ENCODE results near the gene NRDC. TPM values are rescaled to one million over a fixed set of nuclear protein-coding genes. Genes with fewer than 3 reads are reported as not detected.

NRDC gene
- total RNA-seq, 3 donors from 2014 or later = 90.6 to 103 (median 97.5) TPM

GRCh38 chr1:51910221-51911000 lies 31.9 kb upstream of the NRDC start:
- DNase-seq (ENCODE audit: low spot score in 2 of 2) = no peak
- no peaks in the 10 kb centered on the region for H3K36me3 ChIP-seq
- no peaks in the 10 kb centered on the region for H3K9me3 ChIP-seq
- no peaks in the 10 kb centered on the region for H3K4me1 ChIP-seq
- intact Hi-C loops (cut with DNase I; ENCODE audit: low total_unique reads) = no loop called here
- H3K27ac ChIP-seq = no peak overlapping the region
- TF ChIP-seq POLR2A (IDR thresholded peaks at IDR 0.05) (no peak), CTCF (IDR thresholded peaks at IDR 0.05) (no peak), POLR2AphosphoS5 (IDR thresholded peaks at IDR 0.05) (no peak)
- no peak overlapping the region for H3K4me3 ChIP-seq
- H3K27me3 ChIP-seq = peaks cover 0 to 17% of the 10 kb centered on the region in 2 donors

GRCh38 chr1:51908499-51908898 lies 30.0 kb upstream of the NRDC start:
- no peak for DNase-seq (ENCODE audit: low spot score in 2 of 2)
- Histone ChIP-seq H3K27ac (no peak overlapping the region), H3K9me3 (no peaks in the 10 kb centered on the region), H3K4me1 (no peaks in the 10 kb centered on the region), H3K4me3 (no peak overlapping the region), H3K36me3 (no peaks in the 10 kb centered on the region), H3K27me3 (peaks cover 0 to 18% of the 10 kb centered on the region in 2 donors)
- intact Hi-C loops (cut with DNase I; ENCODE audit: low total_unique reads) = no loop called here
- TF ChIP-seq CTCF (IDR thresholded peaks at IDR 0.05) = no peak
- TF ChIP-seq POLR2A (IDR thresholded peaks at IDR 0.05) = no peak
- TF ChIP-seq POLR2AphosphoS5 (IDR thresholded peaks at IDR 0.05) = no peak

GRCh38 chr1:51907079-51907702 lies 28.7 kb upstream of the NRDC start:
- Histone ChIP-seq H3K27me3 (peaks cover 0 to 18% of the 10 kb centered on the region in 2 donors), H3K27ac (no peak overlapping the region), H3K4me3 (no peak overlapping the region), H3K9me3 (no peaks in the 10 kb centered on the region), H3K4me1 (no peaks in the 10 kb centered on the region), H3K36me3 (no peaks in the 10 kb centered on the region)
- no peak for DNase-seq (ENCODE audit: low spot score in 2 of 2)
- TF ChIP-seq POLR2AphosphoS5 (IDR thresholded peaks at IDR 0.05) = no peak
- TF ChIP-seq CTCF (IDR thresholded peaks at IDR 0.05) = no peak
- TF ChIP-seq POLR2A (IDR thresholded peaks at IDR 0.05) = no peak
- intact Hi-C loops (cut with DNase I; ENCODE audit: low total_unique reads) = no loop called here

GRCh38 chr1:51906306-51907078 lies 28.0 kb upstream of the NRDC start:
- TF ChIP-seq CTCF (IDR thresholded peaks at IDR 0.05) = no peak
- no peak for TF ChIP-seq POLR2AphosphoS5 (IDR thresholded peaks at IDR 0.05)
- no peak for TF ChIP-seq POLR2A (IDR thresholded peaks at IDR 0.05)

More at GRCh38 chr1:51906306-51907078, 28.0 kb upstream of the NRDC start:
- Histone ChIP-seq H3K9me3 (no peaks in the 10 kb centered on the region), H3K36me3 (no peaks in the 10 kb centered on the region), H3K27me3 (peaks cover 0 to 18% of the 10 kb centered on the region in 2 donors), H3K27ac (no peak overlapping the region), H3K4me3 (no peak overlapping the region), H3K4me1 (no peaks in the 10 kb centered on the region)
- intact Hi-C loops (cut with DNase I; ENCODE audit: low total_unique reads) = no loop called here
- DNase-seq (ENCODE audit: low spot score in 2 of 2) = no peak
